ENCODE measurements around the gene SPPL3. TPM values are rescaled to one million over a fixed set of nuclear protein-coding genes. Genes with fewer than 3 reads are reported as not detected.

SPPL3 gene
- total and polyA plus RNA-seq, 2 donors from 2014 or later: 23.8 to 51.9 TPM

- peak; percentile 13 for TF ChIP-seq CTCF (IDR thresholded peaks at IDR 0.05; ENCODE audit: borderline replicate concordance, extremely low read depth, insufficient read depth)
- Histone ChIP-seq H3K27me3 (ENCODE audit: control insufficient read depth, insufficient read depth, low read length) (no peaks in the 10 kb centered on the region), H3K9ac (ENCODE audit: low read length in 3 of 3) (no peak overlapping the region), H3K4me3 (ENCODE audit: low read length in 3 of 3) (no peak overlapping the region), H3K4me1 (ENCODE audit: control insufficient read depth in 2 of 3, insufficient read depth in 2 of 3, low read depth in 1 of 3, low read length in 3 of 3) (peaks cover 0 to 4% (median 0%) of the 10 kb centered on the region in 3 donors), H3K36me3 (ENCODE audit: control insufficient read depth in 2 of 3, insufficient read depth in 3 of 3, low read length in 3 of 3) (no peaks in the 10 kb centered on the region), H3K27ac (ENCODE audit: low read depth in 2 of 2, low read length in 2 of 2) (no peak overlapping the region), H3K9me3 (ENCODE audit: control insufficient read depth in 2 of 3, insufficient read depth in 1 of 3, low read length in 3 of 3) (no peaks in the 10 kb centered on the region)
- DNase-seq (no peak), FAIRE-seq (no peak)
- intact Hi-C loops (cut with DNase I): no loop called here
Measured at GRCh38 chr12:120856980-120857379, 47.2 kb downstream of the SPPL3 start.

DNA sequence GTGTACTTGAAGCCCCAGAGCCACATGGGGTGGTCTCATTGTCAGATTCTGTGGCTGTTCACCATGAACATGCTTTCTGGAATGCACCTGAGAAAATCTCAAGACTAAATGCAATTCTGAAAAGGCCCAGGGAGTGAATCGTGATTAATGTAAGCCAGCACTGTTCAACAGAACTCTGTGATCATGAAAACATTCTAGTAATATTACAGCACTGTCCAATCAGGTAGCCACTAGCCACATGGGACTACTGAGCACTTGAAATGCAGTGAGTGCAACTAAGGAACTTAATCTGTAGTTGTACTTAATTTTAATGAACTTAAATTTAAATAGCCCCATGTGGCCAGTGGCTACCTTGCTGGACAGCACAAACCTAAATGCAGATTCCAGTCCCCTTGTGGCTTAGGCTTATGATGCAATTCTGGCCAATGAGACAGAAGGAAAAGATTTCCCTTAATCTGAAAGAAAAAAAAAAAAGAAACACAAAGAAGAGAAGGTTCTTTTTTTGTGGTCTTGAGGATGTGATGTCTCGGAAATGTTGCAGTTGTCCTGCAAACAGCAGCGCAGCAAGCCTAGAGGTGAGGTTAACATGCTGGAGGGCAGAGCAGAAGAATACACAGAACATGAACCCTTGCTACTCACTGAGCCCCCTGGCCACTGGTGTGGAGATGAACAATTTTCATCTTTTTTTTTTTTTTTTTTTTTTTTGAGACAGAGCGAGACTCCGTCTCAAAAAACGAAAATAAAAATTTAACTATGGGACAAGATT lies 48.2 kb downstream of the SPPL3 start:
- TF ChIP-seq CTCF (IDR thresholded peaks at IDR 0.05; ENCODE audit: borderline replicate concordance, extremely low read depth, insufficient read depth): no peak
- H3K9me3 ChIP-seq (ENCODE audit: control insufficient read depth in 2 of 3, insufficient read depth in 1 of 3, low read length in 3 of 3): no peaks in the 10 kb centered on the region
- no peaks in the 10 kb centered on the region for H3K27me3 ChIP-seq (ENCODE audit: control insufficient read depth, insufficient read depth, low read length)
- H3K4me3 ChIP-seq (ENCODE audit: low read length in 3 of 3): no peak overlapping the region
- H3K36me3 ChIP-seq (ENCODE audit: control insufficient read depth in 2 of 3, insufficient read depth in 3 of 3, low read length in 3 of 3): no peaks in the 10 kb centered on the region
- H3K9ac ChIP-seq (ENCODE audit: low read length in 3 of 3): no peak overlapping the region
- H3K4me1 ChIP-seq (ENCODE audit: control insufficient read depth in 2 of 3, insufficient read depth in 2 of 3, low read depth in 1 of 3, low read length in 3 of 3): peaks cover 0 to 6% (median 4%) of the 10 kb centered on the region in 3 donors
- no peak for FAIRE-seq
- DNase-seq: no peak
- H3K27ac ChIP-seq (ENCODE audit: low read depth in 2 of 2, low read length in 2 of 2): no peak overlapping the region
- intact Hi-C loops (cut with DNase I): no loop called here

DNA sequence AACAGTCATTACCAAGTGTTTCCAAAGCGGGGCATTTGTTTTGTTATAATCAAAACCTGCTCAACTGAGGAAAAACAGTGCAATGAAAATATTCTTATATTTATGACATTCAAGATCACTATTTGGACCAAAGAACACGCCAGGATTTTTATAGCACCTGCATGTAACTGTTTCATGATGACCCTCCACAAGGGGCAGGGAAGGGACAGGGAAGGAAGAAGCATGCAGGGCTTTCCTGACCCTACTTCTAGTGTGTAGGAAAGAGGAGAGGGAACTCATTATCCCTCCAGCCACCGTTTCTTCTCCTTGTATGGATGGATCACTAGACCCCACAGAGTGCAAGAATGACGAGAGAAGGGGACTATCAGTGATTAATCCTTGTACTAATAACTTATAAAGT lies 49.4 kb downstream of the SPPL3 start:
- Histone ChIP-seq H3K9ac (ENCODE audit: low read length in 3 of 3) (no peak overlapping the region), H3K9me3 (ENCODE audit: control insufficient read depth in 2 of 3, insufficient read depth in 1 of 3, low read length in 3 of 3) (no peaks in the 10 kb centered on the region), H3K27ac (ENCODE audit: low read depth in 2 of 2, low read length in 2 of 2) (no peak overlapping the region), H3K4me3 (ENCODE audit: low read length in 3 of 3) (no peak overlapping the region), H3K4me1 (ENCODE audit: control insufficient read depth in 2 of 3, insufficient read depth in 2 of 3, low read depth in 1 of 3, low read length in 3 of 3) (peaks cover 0 to 10% (median 4%) of the 10 kb centered on the region in 3 donors), H3K36me3 (ENCODE audit: control insufficient read depth in 2 of 3, insufficient read depth in 3 of 3, low read length in 3 of 3) (no peaks in the 10 kb centered on the region), H3K27me3 (ENCODE audit: control insufficient read depth, insufficient read depth, low read length) (no peaks in the 10 kb centered on the region)
- no peak for TF ChIP-seq CTCF (IDR thresholded peaks at IDR 0.05; ENCODE audit: borderline replicate concordance, extremely low read depth, insufficient read depth)
- intact Hi-C loops (cut with DNase I): no loop called here
- FAIRE-seq: no peak
- DNase-seq: no peak

All from kidney (tissue), 14 donors.